B cell (primary cell): Measurements from ENCODE around the gene TBX20. TPM values are rescaled to one million over a fixed set of nuclear protein-coding genes. Genes with fewer than 3 reads are reported as not detected.

Experiments
- ATAC-seq: fragments of 200-7000 bp; cut with Tn5 transposase; one replicate; pipeline ENCODE4 v1.10.0; 2021; ENCODE audit warnings: low read depth, mild to moderate bottlenecking, moderate number of reproducible peaks, moderate library complexity
- CTCF ChIA-PET: fragments of 350-600 bp; sonication (Branson Sonifier 250); formaldehyde crosslinking; loops from one replicate; lab custom pipeline; 2021; ENCODE audit warnings: antibody characterized with exemption, inconsistent platforms; lab: Charles Lee
- POLR2A ChIA-PET: fragments of 350-600 bp; sonication (Branson Sonifier 250); formaldehyde crosslinking; loops from one replicate; lab custom pipeline; 2021; ENCODE audit warnings: antibody characterized with exemption; lab: Charles Lee
- DNase-seq: peaks from one replicate; pipeline ENCODE4 v3.0.0; 2013
- H2AFZ ChIP-seq: 2 replicates; pipeline ENCODE4 v1.6.1; 2012; ENCODE audit warnings: mild to moderate bottlenecking, low read depth, low read length; ENCODE audit not compliant: insufficient read depth, poor library complexity, severe bottlenecking
- H3K27ac ChIP-seq, 2 donors: 1 replicate in 1 of 2; 2 replicates in 1 of 2; pipeline ENCODE4 v1.5.1; 2012 to 2013; ENCODE audit warnings: low read length in 2 of 2, mild to moderate bottlenecking in 2 of 2, moderate library complexity in 1 of 2
- H3K27me3 ChIP-seq, 4 experiments: fragments of 200-600 bp in 1 of 4; sonication (generic) in 1 of 4; replicated peaks in 1 of 4; 1 replicate in 2 of 4; 2 replicates in 2 of 4; pipeline versions ENCODE4 v1.6.1 to v1.7.0; 2013 to 2016; ENCODE audit warnings: low read length in 3 of 4, mild to moderate bottlenecking in 2 of 4, mixed read lengths in 1 of 4, moderate library complexity in 1 of 4; ENCODE audit not compliant: insufficient read depth in 4 of 4, control insufficient read depth in 3 of 4; ENCODE audit errors: control extremely low read depth in 1 of 4
- H3K36me3 ChIP-seq, 2 experiments: replicated peaks in 1 of 2; 1 replicate in 1 of 2; 2 replicates in 1 of 2; pipeline versions ENCODE4 v1.6.1 to v1.7.1; 2013; ENCODE audit warnings: low read length in 1 of 2; ENCODE audit not compliant: insufficient read depth in 2 of 2, control insufficient read depth in 1 of 2; ENCODE audit errors: control extremely low read depth in 1 of 2, extremely low read depth in 1 of 2
- H3K4me1 ChIP-seq, 2 donors: fragments of 200-600 bp in 1 of 2; sonication (generic) in 1 of 2; 1 replicate in 1 of 2; 2 replicates in 1 of 2; pipeline versions ENCODE4 v1.5.1 to v1.6.1; 2013 to 2017; ENCODE audit warnings: low read length in 2 of 2; ENCODE audit not compliant: control insufficient read depth in 2 of 2, insufficient read depth in 2 of 2
- H3K4me2 ChIP-seq: replicated peaks from 2 replicates; pipeline ENCODE3; 2012; ENCODE audit warnings: mild to moderate bottlenecking, low read depth, low read length; ENCODE audit not compliant: poor library complexity, severe bottlenecking
- H3K4me3 ChIP-seq, 5 experiments: fragments of 200-600 bp in 1 of 5; sonication (generic) in 1 of 5; 1 replicate in 3 of 5; 2 replicates in 2 of 5; pipeline versions ENCODE4 v1.5.1 to v1.7.0; 2011 to 2016; ENCODE audit warnings: low read length in 4 of 5, mild to moderate bottlenecking in 4 of 5, low read depth in 2 of 5, control low read depth in 1 of 5, moderate library complexity in 1 of 5; ENCODE audit not compliant: insufficient read depth in 1 of 5; ENCODE audit errors: control extremely low read depth in 1 of 5, extremely low read depth in 1 of 5
- H3K79me2 ChIP-seq: fragments of 200-600 bp; sonication (generic); one replicate; pipeline ENCODE4 v1.6.0; 2016; ENCODE audit warnings: low read length; ENCODE audit not compliant: control insufficient read depth, insufficient read depth
- H3K9ac ChIP-seq: fragments of 200-600 bp; sonication (generic); 2 replicates; pipeline ENCODE4 v1.6.1; 2017; ENCODE audit warnings: mild to moderate bottlenecking, low read length, moderate library complexity
- H3K9me3 ChIP-seq, 3 donors: one replicate each; pipeline versions ENCODE4 v1.6.1 to v1.7.1; 2013; ENCODE audit warnings: low read length in 2 of 3; ENCODE audit not compliant: control insufficient read depth in 2 of 3, insufficient read depth in 1 of 3; ENCODE audit errors: control extremely low read depth in 1 of 3
- H4K20me1 ChIP-seq: 2 replicates; pipeline ENCODE4 v1.6.0; 2012; ENCODE audit warnings: mild to moderate bottlenecking, low read length; ENCODE audit not compliant: insufficient read depth, control insufficient read depth, poor library complexity, severe bottlenecking
- H3K27ac Mint-ChIP-seq: one replicate; pipeline ENCODE4 v1.8.0; 2021; ENCODE audit warnings: mixed read lengths
- H3K27me3 Mint-ChIP-seq: one replicate; pipeline ENCODE4 v1.8.0; 2021; ENCODE audit warnings: mixed read lengths
- H3K4me1 Mint-ChIP-seq: one replicate; pipeline ENCODE4 v1.8.0; 2021; ENCODE audit warnings: mixed read lengths
- H3K4me3 Mint-ChIP-seq: one replicate; pipeline ENCODE4 v1.8.0; 2021; ENCODE audit warnings: mixed read lengths
- H3K9me3 Mint-ChIP-seq: one replicate; pipeline ENCODE4 v1.8.0; 2022; ENCODE audit warnings: mixed read lengths; ENCODE audit not compliant: insufficient read depth
- CTCF ChIP-seq: fragments of 200-600 bp; IDR thresholded peaks from one replicate; pipeline ENCODE4 v1.8.0; 2022; ENCODE audit warnings: antibody characterized with exemption, mild to moderate bottlenecking
- EZH2 ChIP-seq: IDR thresholded peaks from 2 replicates; pipeline ENCODE4 v1.6.1; 2012; ENCODE audit warnings: borderline replicate concordance, low read depth, mild to moderate bottlenecking, moderate library complexity, low read length; ENCODE audit not compliant: insufficient read depth, poor library complexity, severe bottlenecking
- whole genome bisulfite sequencing: methylation state at CpG from one replicate; pipeline ENCODE4 v1.1.5; 2013; ENCODE audit warnings: missing lambda C conversion rate; ENCODE audit not compliant: insufficient coverage; 5-methylcytosine and 5-hydroxymethylcytosine counted together
- intact Hi-C: fragments of 100-400 bp; cut with micrococcal nuclease; formaldehyde crosslinking; loops from one replicate; pipeline ENCODE4 v1.10.0; 2022
- polyA plus RNA-seq: library from polyadenylated mRNA; depleted of rRNA; stranded (reverse); fragments of >200 nt; gene quantifications from 2 replicates; pipeline ENCODE4 v1.2.3, GENCODE V29; 2012
- total RNA-seq, 2 donors: library from RNA; stranded (reverse); fragments of 120-200 nt in 1 of 2; gene quantifications; 1 replicate in 1 of 2; 2 replicates in 1 of 2; pipeline versions ENCODE4 v1.2.3 to v1.2.4, GENCODE V29; 2013 to 2022

Gene TBX20
- total and polyA plus RNA-seq, 2 donors (not counting 1 experiment from before 2014, with no cell fraction given): 0.25 TPM; not detected in 1

GRCh38 chr7:35258868-35259522 lies 5.1 kb upstream of the TBX20 start:
- Mint-ChIP-seq H3K27ac (no peak overlapping the region), H3K9me3 (no peaks in the 10 kb centered on the region), H3K27me3 (peaks cover 69% of the 10 kb centered on the region), H3K4me3 (no peak overlapping the region), H3K4me1 (peaks cover 6% of the 10 kb centered on the region)
- ChIA-PET POLR2A (no interaction called here), CTCF (no interaction called here)
- no peaks in the 10 kb centered on the region for H3K79me2 ChIP-seq
- H3K36me3 ChIP-seq: no peaks in the 10 kb centered on the region
- H4K20me1 ChIP-seq: no peaks in the 10 kb centered on the region
- H3K27ac ChIP-seq: no peak overlapping the region
- peaks cover 0 to 59% (median 17%) of the 10 kb centered on the region in 3 donors for H3K9me3 ChIP-seq
- DNase-seq (peak; percentile 22), ATAC-seq (no peak)
- no peak for TF ChIP-seq EZH2
- TF ChIP-seq CTCF: no peak
- H3K27me3 ChIP-seq: peaks cover 0 to 98% (median 78%) of the 10 kb centered on the region in 4 experiments
- H3K4me1 ChIP-seq: peaks cover 15 to 43% of the 10 kb centered on the region in 2 donors
- H3K9ac ChIP-seq: no peak overlapping the region
- 9% methylated on average over 25 of the region's 27 CpGs for WGBS
- no peak overlapping the region for H2AFZ ChIP-seq
- no peak overlapping the region for H3K4me3 ChIP-seq
- intact Hi-C loops: no loop called here
- H3K4me2 ChIP-seq: no peak overlapping the region

DNA sequence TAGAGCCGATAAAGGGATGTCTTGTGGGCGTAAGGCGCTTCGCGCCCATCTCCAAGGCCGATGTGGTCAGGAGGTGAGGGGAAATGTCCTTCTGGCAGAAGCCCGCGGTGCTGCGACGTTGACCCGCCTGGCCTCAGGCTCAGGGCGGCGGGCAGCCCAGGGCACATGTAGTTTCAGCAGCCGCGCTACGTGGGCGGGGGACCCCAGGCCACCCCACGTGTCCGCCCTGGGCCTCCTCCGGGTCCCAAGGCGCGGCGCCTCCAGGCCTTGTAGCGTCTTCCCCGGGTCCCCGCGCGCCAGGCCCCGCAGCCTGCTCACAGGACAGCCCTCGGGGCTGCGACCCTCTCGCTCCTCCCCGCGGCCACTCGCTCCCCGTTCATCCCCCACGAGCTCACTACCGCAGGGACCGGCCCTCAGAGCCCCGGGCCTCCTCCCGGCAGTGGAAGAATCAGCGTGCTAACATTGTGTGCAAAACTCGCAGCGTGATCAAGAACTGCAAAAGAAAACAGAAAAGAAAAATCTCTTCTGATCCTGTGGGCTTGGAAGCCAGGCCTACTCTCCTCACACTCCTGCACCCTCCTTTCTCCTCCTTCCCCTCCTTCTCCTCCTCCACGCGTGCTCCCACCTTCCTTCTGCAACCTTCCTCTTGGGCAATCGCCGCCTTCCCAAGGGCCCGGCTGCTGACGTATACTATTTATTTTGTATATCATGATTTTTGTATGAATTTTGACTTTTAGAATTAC lies 4.4 kb upstream of the TBX20 start:
- Histone ChIP-seq H3K36me3 (no peaks in the 10 kb centered on the region), H3K79me2 (no peaks in the 10 kb centered on the region), H3K27me3 (peaks cover 0 to 98% (median 75%) of the 10 kb centered on the region in 4 experiments), H3K9ac (no peak overlapping the region), H2AFZ (no peak overlapping the region), H3K4me3 (no peak overlapping the region), H4K20me1 (no peaks in the 10 kb centered on the region), H3K4me2 (no peak overlapping the region), H3K27ac (no peak overlapping the region), H3K4me1 (peaks cover 22 to 49% of the 10 kb centered on the region in 2 donors), H3K9me3 (peaks cover 0 to 66% (median 17%) of the 10 kb centered on the region in 3 donors)
- Mint-ChIP-seq H3K27ac (peak overlapping the region; percentile 13), H3K4me3 (no peak overlapping the region), H3K9me3 (no peaks in the 10 kb centered on the region), H3K4me1 (peaks cover 11% of the 10 kb centered on the region), H3K27me3 (peaks cover 64% of the 10 kb centered on the region)
- intact Hi-C loops: no loop called here
- POLR2A ChIA-PET: no interaction called here
- CTCF ChIA-PET: no interaction called here
- no peak for TF ChIP-seq EZH2
- no peak for TF ChIP-seq CTCF
- DNase-seq: peak; percentile 32
- 11% methylated on average over 44 of the region's 50 CpGs for WGBS
- ATAC-seq: no peak
